GM18873 (cell line): ENCODE data around the gene PDGFA.

Experiments
- ATAC-seq: cut with Tn5 transposase; IDR thresholded peaks from one replicate; pipeline ENCODE4 v1.9.1; 2021; ENCODE audit warnings: mild to moderate bottlenecking, moderate library complexity, moderate number of reproducible peaks; ENCODE audit not compliant: unreplicated experiment, low FRiP score

PDGFA gene

GRCh38 chr7:494259-494687, 25.4 kb downstream of the PDGFA start:
- no peak for ATAC-seq

DNA sequence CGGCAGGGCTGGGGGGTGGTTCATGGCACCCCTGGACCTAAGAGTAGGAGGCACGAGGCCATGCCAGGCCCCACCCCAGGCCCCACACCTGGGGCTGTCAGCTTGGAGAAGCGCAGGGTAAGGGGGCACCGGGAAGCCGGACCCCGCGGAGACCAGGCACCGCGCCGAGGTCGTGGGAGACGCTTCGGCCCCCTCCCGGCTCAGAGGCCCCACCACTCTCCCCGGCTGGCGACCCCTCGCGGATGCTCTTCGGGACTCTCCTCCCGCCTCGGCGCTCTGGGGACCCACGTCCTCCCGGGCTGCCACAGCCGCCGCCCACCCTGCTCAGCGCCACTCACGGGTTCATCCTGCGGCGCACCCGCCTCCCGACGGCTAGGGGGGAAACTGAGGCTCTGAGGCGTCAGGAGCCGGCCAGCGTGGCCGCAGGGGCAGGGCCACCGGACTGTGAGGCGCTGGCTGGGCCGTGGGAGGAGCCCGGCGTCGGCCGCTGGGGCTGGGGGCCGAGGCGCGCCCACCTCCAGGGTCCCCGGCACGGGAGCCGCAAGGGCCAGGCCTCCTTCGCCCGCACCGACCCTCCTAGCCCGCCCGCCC, 25.9 kb downstream of the PDGFA start:
- no peak for ATAC-seq

DNA sequence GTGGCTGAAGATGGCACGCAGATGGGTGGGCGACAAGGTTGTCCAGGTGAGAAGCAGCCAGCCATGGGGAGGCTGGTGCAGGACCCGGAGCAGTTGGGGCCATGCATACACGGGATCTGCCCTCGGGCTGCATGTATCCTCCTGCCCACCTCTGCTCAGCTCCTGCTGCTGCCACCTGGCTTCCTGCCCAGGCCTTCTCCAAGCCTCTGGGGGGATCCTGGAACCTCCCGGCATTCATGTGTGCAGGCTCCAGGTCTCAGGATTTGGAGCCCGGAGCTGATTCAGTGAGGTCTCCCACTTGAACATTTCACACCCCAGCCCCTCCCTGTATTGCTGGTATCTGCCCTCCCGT, 27.0 kb downstream of the PDGFA start:
- no peak for ATAC-seq

DNA sequence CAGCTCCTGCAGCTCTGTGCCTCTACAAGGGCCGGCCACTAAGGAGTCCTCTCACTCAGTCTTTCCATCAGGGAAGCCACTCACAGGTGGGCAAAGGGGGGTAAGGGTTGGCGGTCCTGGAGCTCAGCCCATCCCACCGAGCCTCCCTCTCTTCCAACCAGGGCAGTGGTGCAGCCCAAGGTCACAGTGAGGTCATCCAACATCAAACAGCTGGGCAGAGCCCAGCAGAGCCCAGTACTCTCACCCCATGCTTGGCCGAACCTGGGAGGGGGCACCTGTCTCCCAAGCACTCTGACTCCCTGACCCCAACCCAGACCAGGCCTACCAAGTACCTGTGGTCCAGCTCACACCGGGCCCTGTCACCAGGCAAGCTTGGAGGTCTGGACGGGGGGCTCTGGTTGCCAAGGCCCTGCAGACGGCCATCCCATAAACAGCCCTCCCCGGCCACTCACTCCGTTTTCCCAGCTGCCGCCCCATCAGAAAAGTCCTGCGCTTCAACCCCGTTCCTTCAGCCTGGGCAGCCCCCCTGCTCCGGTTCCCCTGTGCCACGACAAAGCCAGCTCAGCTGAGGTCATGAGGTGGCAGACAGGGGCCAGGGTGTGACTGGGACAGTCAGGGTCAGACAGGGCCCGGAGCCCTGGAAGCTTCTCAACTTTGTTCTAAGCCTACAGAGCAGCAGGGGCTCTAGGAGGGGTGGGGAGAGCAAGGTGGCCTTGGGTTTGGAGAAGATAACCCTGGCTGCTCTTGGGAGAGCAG, 27.5 kb downstream of the PDGFA start:
- no peak for ATAC-seq

- ATAC-seq: no peak
These were observed 28.2 kb downstream of the PDGFA start for GRCh38 chr7:491292-491957.

- ATAC-seq: no peak
These were observed 29.0 kb downstream of the PDGFA start for GRCh38 chr7:490461-491291.

DNA sequence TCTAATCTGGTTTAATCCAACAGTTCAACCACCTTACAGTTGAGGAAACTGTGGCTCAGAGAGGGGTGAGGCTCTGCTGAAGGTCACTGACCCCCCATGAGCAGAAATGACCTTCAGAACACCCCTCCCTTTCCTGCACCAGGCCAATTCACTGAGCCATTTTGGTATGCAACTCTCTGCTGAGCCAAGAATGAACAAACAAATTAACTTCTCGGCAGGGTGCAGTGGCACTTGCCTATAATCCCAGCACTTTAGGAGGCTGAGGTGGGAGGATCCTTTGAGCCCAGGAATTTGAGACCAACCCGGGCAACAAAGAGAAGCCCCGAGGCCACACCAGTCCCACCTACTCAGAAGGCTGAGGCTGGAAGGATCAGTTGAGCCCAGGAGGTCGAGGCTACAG, 29.8 kb downstream of the PDGFA start:
- ATAC-seq: no peak

- ATAC-seq: no peak
These were observed 33.4 kb downstream of the PDGFA start for GRCh38 chr7:486216-486743.

- no peak for ATAC-seq
These were observed 34.2 kb downstream of the PDGFA start for GRCh38 chr7:485188-486081.

GRCh38 chr7:484356-485101, 35.1 kb downstream of the PDGFA start:
- no peak for ATAC-seq

DNA sequence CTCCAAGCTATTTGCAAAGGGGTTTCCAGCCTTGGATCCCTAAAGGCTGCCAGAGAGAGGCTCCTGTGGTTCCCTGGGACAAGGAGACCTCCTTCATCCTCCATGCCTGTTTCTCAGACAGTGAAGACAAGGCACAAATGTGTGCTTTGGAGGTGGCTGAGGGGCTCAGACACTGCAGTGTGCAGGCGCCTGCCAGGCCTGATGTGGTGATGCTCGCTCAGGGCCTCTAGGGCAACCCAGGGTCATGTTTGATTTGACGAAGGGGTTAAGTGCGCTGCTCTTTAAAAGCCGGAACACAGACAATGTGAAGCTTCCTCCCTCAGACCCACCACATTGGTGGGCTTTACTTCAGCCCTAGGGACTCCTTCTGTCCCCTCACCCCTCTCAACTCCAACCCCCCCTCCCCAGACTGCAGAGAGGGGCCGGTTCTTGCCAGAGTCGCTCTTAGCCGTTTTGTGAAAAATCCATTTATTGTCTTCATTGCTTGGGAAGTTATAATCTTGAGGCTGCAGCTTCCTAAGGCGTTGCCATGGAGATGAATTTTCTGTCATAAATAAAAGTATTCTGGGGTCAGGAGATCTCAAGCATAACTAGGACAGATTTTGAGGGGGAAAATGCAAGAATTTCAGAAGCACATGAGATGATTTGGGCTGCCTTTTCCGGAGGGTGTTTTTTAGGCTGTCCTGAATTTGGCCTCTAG, 35.8 kb downstream of the PDGFA start:
- no peak for ATAC-seq

- ATAC-seq: no peak
These were observed 37.0 kb downstream of the PDGFA start for GRCh38 chr7:482521-483083.

GRCh38 chr7:481219-481930, 38.3 kb downstream of the PDGFA start:
- ATAC-seq: no peak

GRCh38 chr7:480531-481218, 39.0 kb downstream of the PDGFA start:
- no peak for ATAC-seq

GRCh38 chr7:479948-480499, 39.6 kb downstream of the PDGFA start:
- no peak for ATAC-seq

DNA sequence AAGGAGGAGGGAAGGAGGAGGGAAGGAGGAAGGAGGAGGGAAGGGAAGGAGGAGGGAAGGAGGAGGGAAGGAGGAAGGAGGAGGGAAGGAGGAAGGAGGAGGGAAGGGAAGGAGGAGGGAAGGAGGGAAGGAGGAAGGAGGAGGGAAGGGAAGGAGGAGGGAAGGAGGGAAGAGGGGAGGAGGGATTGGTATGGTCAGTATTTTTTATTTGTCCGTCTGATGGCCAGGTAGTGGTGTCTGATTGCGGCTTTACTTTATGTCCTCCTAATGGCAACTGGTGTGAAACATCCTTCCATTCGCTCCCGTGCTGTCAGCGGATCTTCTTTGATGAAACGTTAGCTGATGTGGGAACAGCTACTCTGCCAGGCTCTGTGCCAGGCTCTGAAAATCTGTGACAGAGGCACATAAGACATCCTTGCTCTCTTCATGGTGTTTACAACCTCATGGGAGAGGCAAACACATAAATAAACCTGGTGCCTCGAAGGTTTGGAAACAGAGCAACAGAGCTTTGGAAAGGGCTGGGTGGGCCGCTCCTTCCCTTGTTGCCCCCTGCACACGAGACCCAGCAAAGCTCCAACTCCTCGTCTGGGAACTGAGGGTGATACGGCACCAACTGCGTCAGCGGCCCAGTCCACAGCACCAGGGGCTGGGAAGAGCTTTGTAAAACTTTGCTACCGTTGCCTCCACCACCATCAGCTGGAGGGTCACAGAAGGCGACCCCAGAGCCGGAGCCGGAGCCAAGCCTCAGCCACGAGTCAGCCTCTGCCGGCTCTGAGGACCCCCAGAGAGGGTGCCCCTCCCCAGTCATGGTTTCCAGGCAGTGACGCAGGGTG, 40.3 kb downstream of the PDGFA start:
- ATAC-seq: no peak
